ENCODE results near the gene PTPN3. TPM values are rescaled to one million over a fixed set of nuclear protein-coding genes. Genes with fewer than 3 reads are reported as not detected.

PTPN3 gene
- total and polyA plus RNA-seq, 2 donors from 2014 or later: 33.7 to 40.6 TPM

GRCh38 chr9:109493648-109494047, 4.5 kb downstream of the PTPN3 start:
- DNase-seq: no peak
- intact Hi-C loops (cut with DNase I): no loop called here
- H3K27me3 ChIP-seq (ENCODE audit: control insufficient read depth, insufficient read depth, low read length): peaks cover 2% of the 10 kb centered on the region
- no peak for FAIRE-seq
- no peaks in the 10 kb centered on the region for H3K9me3 ChIP-seq (ENCODE audit: control insufficient read depth in 2 of 3, insufficient read depth in 1 of 3, low read length in 3 of 3)
- no peak overlapping the region for H3K27ac ChIP-seq (ENCODE audit: low read depth in 2 of 2, low read length in 2 of 2)
- H3K4me1 ChIP-seq (ENCODE audit: control insufficient read depth in 2 of 3, insufficient read depth in 2 of 3, low read depth in 1 of 3, low read length in 3 of 3): peaks cover 5 to 41% (median 37%) of the 10 kb centered on the region in 3 donors
- no peaks in the 10 kb centered on the region for H3K36me3 ChIP-seq (ENCODE audit: control insufficient read depth in 2 of 3, insufficient read depth in 3 of 3, low read length in 3 of 3)
- no peak overlapping the region for H3K9ac ChIP-seq (ENCODE audit: low read length in 3 of 3)
- no peak for TF ChIP-seq CTCF (IDR thresholded peaks at IDR 0.05; ENCODE audit: borderline replicate concordance, extremely low read depth, insufficient read depth)
- H3K4me3 ChIP-seq (ENCODE audit: low read length in 3 of 3): no peak overlapping the region

- H3K4me3 ChIP-seq (ENCODE audit: low read length in 3 of 3): no peak overlapping the region
- peaks cover 2% of the 10 kb centered on the region for H3K27me3 ChIP-seq (ENCODE audit: control insufficient read depth, insufficient read depth, low read length)
- intact Hi-C loops (cut with DNase I): no loop called here
- H3K9me3 ChIP-seq (ENCODE audit: control insufficient read depth in 2 of 3, insufficient read depth in 1 of 3, low read length in 3 of 3): no peaks in the 10 kb centered on the region
- no peak for FAIRE-seq
- H3K9ac ChIP-seq (ENCODE audit: low read length in 3 of 3): no peak overlapping the region
- peaks cover 5 to 39% (median 36%) of the 10 kb centered on the region in 3 donors for H3K4me1 ChIP-seq (ENCODE audit: control insufficient read depth in 2 of 3, insufficient read depth in 2 of 3, low read depth in 1 of 3, low read length in 3 of 3)
- DNase-seq: no peak
- H3K36me3 ChIP-seq (ENCODE audit: control insufficient read depth in 2 of 3, insufficient read depth in 3 of 3, low read length in 3 of 3): no peaks in the 10 kb centered on the region
- no peak overlapping the region for H3K27ac ChIP-seq (ENCODE audit: low read depth in 2 of 2, low read length in 2 of 2)
- no peak for TF ChIP-seq CTCF (IDR thresholded peaks at IDR 0.05; ENCODE audit: borderline replicate concordance, extremely low read depth, insufficient read depth)
Measured at GRCh38 chr9:109491590-109491989, 6.5 kb downstream of the PTPN3 start.

GRCh38 chr9:109488791-109489492, 9.2 kb downstream of the PTPN3 start:
- peaks cover 0 to 25% (median 16%) of the 10 kb centered on the region in 3 donors for H3K4me1 ChIP-seq (ENCODE audit: control insufficient read depth in 2 of 3, insufficient read depth in 2 of 3, low read depth in 1 of 3, low read length in 3 of 3)
- DNase-seq: no peak
- TF ChIP-seq CTCF (IDR thresholded peaks at IDR 0.05; ENCODE audit: borderline replicate concordance, extremely low read depth, insufficient read depth): no peak
- H3K9me3 ChIP-seq (ENCODE audit: control insufficient read depth in 2 of 3, insufficient read depth in 1 of 3, low read length in 3 of 3): no peaks in the 10 kb centered on the region
- H3K27me3 ChIP-seq (ENCODE audit: control insufficient read depth, insufficient read depth, low read length): no peaks in the 10 kb centered on the region
- H3K27ac ChIP-seq (ENCODE audit: low read depth in 2 of 2, low read length in 2 of 2): no peak overlapping the region
- H3K36me3 ChIP-seq (ENCODE audit: control insufficient read depth in 2 of 3, insufficient read depth in 3 of 3, low read length in 3 of 3): no peaks in the 10 kb centered on the region
- intact Hi-C loops (cut with DNase I): no loop called here
- H3K9ac ChIP-seq (ENCODE audit: low read length in 3 of 3): no peak overlapping the region
- H3K4me3 ChIP-seq (ENCODE audit: low read length in 3 of 3): no peak overlapping the region
- no peak for FAIRE-seq
